B cell (primary cell): Measurements from ENCODE around the gene DROSHA.

ENCODE experiments used
- EZH2 ChIP-seq: IDR thresholded peaks from 2 replicates; pipeline ENCODE4 v1.6.1; 2012; ENCODE audit warnings: borderline replicate concordance, low read depth, mild to moderate bottlenecking, moderate library complexity, low read length; ENCODE audit not compliant: insufficient read depth, poor library complexity, severe bottlenecking
- TF ChIP-seq, protein P1 (sequence below): fragments of 200-600 bp; IDR thresholded peaks from one replicate; pipeline ENCODE4 v1.8.0; 2022; ENCODE audit warnings: antibody characterized with exemption, mild to moderate bottlenecking

DNA sequence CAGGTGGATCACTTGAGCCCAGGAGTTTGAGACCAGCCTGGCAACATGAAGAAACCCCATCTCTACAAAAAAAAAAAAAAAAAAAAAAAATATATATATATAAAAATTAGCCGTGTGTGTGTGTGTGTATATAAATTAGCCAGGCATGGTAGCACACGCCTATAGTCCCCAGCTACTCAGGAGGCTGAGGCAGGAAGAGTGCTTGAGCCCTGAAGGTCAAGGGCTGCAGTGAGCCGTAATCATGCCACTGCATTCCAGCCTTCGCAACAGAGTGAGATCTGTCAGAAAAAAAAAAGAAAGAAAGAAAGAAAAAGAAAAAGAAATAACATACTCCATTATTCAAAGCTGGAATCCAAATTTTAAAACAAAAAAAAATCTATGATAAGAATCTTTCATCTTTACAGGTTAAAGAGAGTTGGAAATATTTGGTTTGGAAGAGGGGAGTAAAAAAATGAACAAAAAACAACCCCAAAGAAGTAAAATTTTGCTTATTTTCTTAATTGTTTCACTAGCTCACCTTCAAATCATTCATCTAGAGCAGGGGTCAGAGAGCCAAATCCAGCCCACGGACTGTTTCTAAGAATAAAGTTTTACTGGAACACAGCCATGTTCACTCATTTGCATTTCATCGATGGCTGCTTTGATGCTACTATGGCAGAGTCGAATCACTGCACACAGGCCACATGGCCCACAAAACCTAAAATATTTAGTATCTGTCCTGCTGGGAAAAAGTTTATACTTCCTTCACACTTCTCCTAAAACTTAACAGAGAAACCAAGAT is 109.9 kb downstream of the DROSHA start:
- TF ChIP-seq, protein P1, sequence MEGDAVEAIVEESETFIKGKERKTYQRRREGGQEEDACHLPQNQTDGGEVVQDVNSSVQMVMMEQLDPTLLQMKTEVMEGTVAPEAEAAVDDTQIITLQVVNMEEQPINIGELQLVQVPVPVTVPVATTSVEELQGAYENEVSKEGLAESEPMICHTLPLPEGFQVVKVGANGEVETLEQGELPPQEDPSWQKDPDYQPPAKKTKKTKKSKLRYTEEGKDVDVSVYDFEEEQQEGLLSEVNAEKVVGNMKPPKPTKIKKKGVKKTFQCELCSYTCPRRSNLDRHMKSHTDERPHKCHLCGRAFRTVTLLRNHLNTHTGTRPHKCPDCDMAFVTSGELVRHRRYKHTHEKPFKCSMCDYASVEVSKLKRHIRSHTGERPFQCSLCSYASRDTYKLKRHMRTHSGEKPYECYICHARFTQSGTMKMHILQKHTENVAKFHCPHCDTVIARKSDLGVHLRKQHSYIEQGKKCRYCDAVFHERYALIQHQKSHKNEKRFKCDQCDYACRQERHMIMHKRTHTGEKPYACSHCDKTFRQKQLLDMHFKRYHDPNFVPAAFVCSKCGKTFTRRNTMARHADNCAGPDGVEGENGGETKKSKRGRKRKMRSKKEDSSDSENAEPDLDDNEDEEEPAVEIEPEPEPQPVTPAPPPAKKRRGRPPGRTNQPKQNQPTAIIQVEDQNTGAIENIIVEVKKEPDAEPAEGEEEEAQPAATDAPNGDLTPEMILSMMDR, result no peak
- no peak for TF ChIP-seq EZH2
